Memory B cell (primary cell): Measurements from ENCODE around the gene SH2D3A.
"Not testable (repeated sequence)": the region's sequence is repeated elsewhere in the genome, so short reads cannot be mapped to it uniquely, and the experiment has no call there.

ENCODE experiments used
- ATAC-seq: fragments of 150-1000 bp; cut with Tn5 transposase; 2 replicates; pipeline ENCODE4 v1.10.0; 2021; ENCODE audit warnings: low read depth, mild to moderate bottlenecking, moderate library complexity
- DNase-seq, 2 donors: peaks; one replicate each; pipeline ENCODE4 v3.0.0; 2022; ENCODE audit warnings: low spot score in 2 of 2
- H3K27ac Mint-ChIP-seq: one replicate; pipeline ENCODE4 v1.8.0; 2022; ENCODE audit warnings: mild to moderate bottlenecking, moderate library complexity, mixed read lengths
- H3K27me3 Mint-ChIP-seq: one replicate; pipeline ENCODE4 v1.8.0; 2022; ENCODE audit warnings: mixed read lengths
- H3K36me3 Mint-ChIP-seq: one replicate; pipeline ENCODE4 v1.8.0; 2022; ENCODE audit warnings: mild to moderate bottlenecking, mixed read lengths
- H3K4me1 Mint-ChIP-seq: one replicate; pipeline ENCODE4 v1.8.0; 2022; ENCODE audit warnings: mixed read lengths
- H3K4me3 Mint-ChIP-seq: one replicate; pipeline ENCODE4 v1.8.0; 2022; ENCODE audit warnings: mild to moderate bottlenecking, moderate library complexity, mixed read lengths
- H3K9me3 Mint-ChIP-seq: one replicate; pipeline ENCODE4 v1.8.0; 2022; ENCODE audit warnings: mixed read lengths

Gene SH2D3A

GRCh38 chr19:6800160-6800790 lies 33.0 kb upstream of the SH2D3A start:
- Mint-ChIP-seq H3K27ac (peak overlapping the region; percentile 92), H3K4me3 (peak overlapping the region; percentile 85), H3K4me1 (peaks cover 52% of the 10 kb centered on the region), H3K36me3 (peaks cover 11% of the 10 kb centered on the region)
- not testable (repeated sequence) for H3K9me3 Mint-ChIP-seq, ATAC-seq, DNase-seq, H3K27me3 Mint-ChIP-seq

- DNase-seq (no peak), ATAC-seq (no peak)
- Mint-ChIP-seq H3K4me1 (peaks cover 46% of the 10 kb centered on the region), H3K27me3 (no peaks in the 10 kb centered on the region), H3K9me3 (peaks cover 5% of the 10 kb centered on the region), H3K27ac (peak overlapping the region; percentile 47), H3K36me3 (peaks cover 28% of the 10 kb centered on the region), H3K4me3 (no peak overlapping the region)
Measured at GRCh38 chr19:6797646-6798045, 30.4 kb upstream of the SH2D3A start.

- H3K27me3 Mint-ChIP-seq: no peaks in the 10 kb centered on the region
- no peak overlapping the region for H3K4me3 Mint-ChIP-seq
- no peak for ATAC-seq
- no peak overlapping the region for H3K27ac Mint-ChIP-seq
- H3K4me1 Mint-ChIP-seq: peaks cover 51% of the 10 kb centered on the region
- H3K9me3 Mint-ChIP-seq: peaks cover 5% of the 10 kb centered on the region
- DNase-seq: no peak
- H3K36me3 Mint-ChIP-seq: peaks cover 38% of the 10 kb centered on the region
Measured at GRCh38 chr19:6796278-6796677, 29.0 kb upstream of the SH2D3A start.

- peaks cover 41% of the 10 kb centered on the region for H3K36me3 Mint-ChIP-seq
- DNase-seq: no peak
- no peak for ATAC-seq
Measured at GRCh38 chr19:6794686-6795431, 27.6 kb upstream of the SH2D3A start.

GRCh38 chr19:6793973-6794372 lies 26.7 kb upstream of the SH2D3A start:
- peaks cover 5% of the 10 kb centered on the region for H3K9me3 Mint-ChIP-seq
- no peak overlapping the region for H3K27ac Mint-ChIP-seq
- DNase-seq: no peak
- H3K27me3 Mint-ChIP-seq: no peaks in the 10 kb centered on the region
- peaks cover 39% of the 10 kb centered on the region for H3K4me1 Mint-ChIP-seq
- H3K4me3 Mint-ChIP-seq: no peak overlapping the region
- ATAC-seq: no peak
- peaks cover 42% of the 10 kb centered on the region for H3K36me3 Mint-ChIP-seq

More at GRCh38 chr19:6794686-6795431, 27.6 kb upstream of the SH2D3A start:
- H3K4me1 Mint-ChIP-seq: peaks cover 41% of the 10 kb centered on the region
- no peak overlapping the region for H3K27ac Mint-ChIP-seq
- H3K9me3 Mint-ChIP-seq: peaks cover 5% of the 10 kb centered on the region
- H3K27me3 Mint-ChIP-seq: no peaks in the 10 kb centered on the region
- no peak overlapping the region for H3K4me3 Mint-ChIP-seq

GRCh38 chr19:6793411-6793810 lies 26.2 kb upstream of the SH2D3A start:
- no peak overlapping the region for H3K4me3 Mint-ChIP-seq
- H3K4me1 Mint-ChIP-seq: peaks cover 36% of the 10 kb centered on the region
- peaks cover 5% of the 10 kb centered on the region for H3K9me3 Mint-ChIP-seq
- no peak for DNase-seq
- no peak for ATAC-seq
- no peaks in the 10 kb centered on the region for H3K27me3 Mint-ChIP-seq
- H3K27ac Mint-ChIP-seq: peak overlapping the region; percentile 58
- peaks cover 40% of the 10 kb centered on the region for H3K36me3 Mint-ChIP-seq

GRCh38 chr19:6791237-6791636 lies 24.0 kb upstream of the SH2D3A start:
- H3K27me3 Mint-ChIP-seq: no peaks in the 10 kb centered on the region
- DNase-seq (no peak), ATAC-seq (no peak)
- H3K4me1 Mint-ChIP-seq: peaks cover 30% of the 10 kb centered on the region
- H3K9me3 Mint-ChIP-seq: peaks cover 5% of the 10 kb centered on the region
- peaks cover 41% of the 10 kb centered on the region for H3K36me3 Mint-ChIP-seq
- no peak overlapping the region for H3K4me3 Mint-ChIP-seq
- peak overlapping the region; percentile 51 for H3K27ac Mint-ChIP-seq

GRCh38 chr19:6790194-6791128 lies 23.2 kb upstream of the SH2D3A start:
- H3K27ac Mint-ChIP-seq: peak overlapping the region; percentile 45
- DNase-seq: no peak
- peaks cover 5% of the 10 kb centered on the region for H3K9me3 Mint-ChIP-seq
- ATAC-seq: no peak
- peaks cover 29% of the 10 kb centered on the region for H3K4me1 Mint-ChIP-seq
- H3K36me3 Mint-ChIP-seq: peaks cover 41% of the 10 kb centered on the region
- no peak overlapping the region for H3K4me3 Mint-ChIP-seq
- H3K27me3 Mint-ChIP-seq: no peaks in the 10 kb centered on the region

GRCh38 chr19:6788896-6789295 lies 21.7 kb upstream of the SH2D3A start:
- Mint-ChIP-seq H3K9me3 (no peaks in the 10 kb centered on the region), H3K27me3 (no peaks in the 10 kb centered on the region), H3K4me3 (no peak overlapping the region), H3K27ac (no peak overlapping the region), H3K36me3 (peaks cover 38% of the 10 kb centered on the region), H3K4me1 (peaks cover 34% of the 10 kb centered on the region)
- no peak for DNase-seq
- ATAC-seq: no peak

- Mint-ChIP-seq H3K36me3 (peaks cover 32% of the 10 kb centered on the region), H3K27ac (no peak overlapping the region), H3K4me1 (peaks cover 35% of the 10 kb centered on the region), H3K4me3 (no peak overlapping the region), H3K9me3 (no peaks in the 10 kb centered on the region), H3K27me3 (no peaks in the 10 kb centered on the region)
- DNase-seq (no peak), ATAC-seq (no peak)
Measured at GRCh38 chr19:6787393-6787792, 20.2 kb upstream of the SH2D3A start.

GRCh38 chr19:6779206-6779605 lies 12.0 kb upstream of the SH2D3A start:
- no peak overlapping the region for H3K4me3 Mint-ChIP-seq
- H3K27ac Mint-ChIP-seq: no peak overlapping the region
- H3K36me3 Mint-ChIP-seq: peaks cover 29% of the 10 kb centered on the region
- H3K27me3 Mint-ChIP-seq: no peaks in the 10 kb centered on the region
- peaks cover 10% of the 10 kb centered on the region for H3K9me3 Mint-ChIP-seq
- no peak for ATAC-seq
- DNase-seq: no peak
- H3K4me1 Mint-ChIP-seq: peaks cover 42% of the 10 kb centered on the region

GRCh38 chr19:6778386-6778785 lies 11.2 kb upstream of the SH2D3A start:
- H3K9me3 Mint-ChIP-seq: peaks cover 10% of the 10 kb centered on the region
- no peak overlapping the region for H3K27ac Mint-ChIP-seq
- DNase-seq (no peak), ATAC-seq (no peak)
- no peaks in the 10 kb centered on the region for H3K27me3 Mint-ChIP-seq
- no peak overlapping the region for H3K4me3 Mint-ChIP-seq
- peaks cover 30% of the 10 kb centered on the region for H3K36me3 Mint-ChIP-seq
- peaks cover 44% of the 10 kb centered on the region for H3K4me1 Mint-ChIP-seq

- ATAC-seq: no peak
- Mint-ChIP-seq H3K36me3 (peaks cover 30% of the 10 kb centered on the region), H3K27me3 (no peaks in the 10 kb centered on the region), H3K4me1 (peaks cover 41% of the 10 kb centered on the region), H3K4me3 (no peak overlapping the region), H3K27ac (no peak overlapping the region), H3K9me3 (peaks cover 10% of the 10 kb centered on the region)
- no peak for DNase-seq
Measured at GRCh38 chr19:6777434-6777833, 10.2 kb upstream of the SH2D3A start.

GRCh38 chr19:6776999-6777398 lies 9.8 kb upstream of the SH2D3A start:
- Mint-ChIP-seq H3K9me3 (peaks cover 10% of the 10 kb centered on the region), H3K4me3 (peak overlapping the region; percentile 4), H3K36me3 (peaks cover 30% of the 10 kb centered on the region), H3K4me1 (peaks cover 44% of the 10 kb centered on the region), H3K27ac (no peak overlapping the region), H3K27me3 (no peaks in the 10 kb centered on the region)
- DNase-seq: no peak
- ATAC-seq: no peak
